HG02623 (cell line): ENCODE data around the gene RASGEF1C.
"Not testable (repeated sequence)": the region's sequence is repeated elsewhere in the genome, so short reads cannot be mapped to it uniquely, and the experiment has no call there.

Experiments used
- ATAC-seq: cut with Tn5 transposase; IDR thresholded peaks from one replicate; pipeline ENCODE4 v1.9.1; 2021; ENCODE audit warnings: moderate library complexity; ENCODE audit not compliant: unreplicated experiment

Gene RASGEF1C

DNA sequence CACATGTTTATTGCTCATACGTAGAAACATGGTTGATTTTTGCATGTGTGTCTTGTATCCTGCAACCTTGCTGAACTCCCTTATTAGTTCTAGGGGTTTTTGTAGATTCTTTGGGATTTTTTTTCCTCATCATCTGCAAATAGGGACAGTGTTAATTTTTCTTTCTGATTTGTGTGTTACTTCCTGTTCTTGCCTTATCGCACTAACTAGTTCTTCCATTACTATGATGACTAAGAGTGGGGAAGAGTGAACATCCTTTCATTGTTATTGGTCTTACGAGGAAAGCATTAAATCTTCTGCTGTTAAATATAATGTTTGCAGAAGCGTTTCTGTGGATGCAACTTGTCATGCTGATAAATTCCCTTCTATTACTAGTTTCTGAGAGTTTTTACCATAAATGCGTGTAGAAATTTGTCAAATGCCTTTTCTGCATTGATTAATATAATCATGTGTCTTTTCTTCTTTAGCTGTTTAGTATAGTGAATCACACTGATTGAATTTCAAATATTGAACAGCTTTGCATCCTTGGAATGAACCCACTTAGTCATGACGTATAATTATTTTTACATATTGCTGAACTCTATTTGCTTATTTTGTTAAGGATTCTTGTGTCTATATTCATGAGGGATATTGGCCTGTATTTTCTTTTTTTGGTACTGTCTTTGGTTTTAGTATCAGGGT lies 105.4 kb downstream of the RASGEF1C start:
- ATAC-seq, result no peak

GRCh38 chr5:180102636-180103035 lies 106.4 kb downstream of the RASGEF1C start:
- ATAC-seq, result no peak

GRCh38 chr5:180101451-180102105 lies 107.4 kb downstream of the RASGEF1C start:
- no peak for ATAC-seq

- no peak for ATAC-seq
Measured at GRCh38 chr5:180100621-180101450, 108.2 kb downstream of the RASGEF1C start.

DNA sequence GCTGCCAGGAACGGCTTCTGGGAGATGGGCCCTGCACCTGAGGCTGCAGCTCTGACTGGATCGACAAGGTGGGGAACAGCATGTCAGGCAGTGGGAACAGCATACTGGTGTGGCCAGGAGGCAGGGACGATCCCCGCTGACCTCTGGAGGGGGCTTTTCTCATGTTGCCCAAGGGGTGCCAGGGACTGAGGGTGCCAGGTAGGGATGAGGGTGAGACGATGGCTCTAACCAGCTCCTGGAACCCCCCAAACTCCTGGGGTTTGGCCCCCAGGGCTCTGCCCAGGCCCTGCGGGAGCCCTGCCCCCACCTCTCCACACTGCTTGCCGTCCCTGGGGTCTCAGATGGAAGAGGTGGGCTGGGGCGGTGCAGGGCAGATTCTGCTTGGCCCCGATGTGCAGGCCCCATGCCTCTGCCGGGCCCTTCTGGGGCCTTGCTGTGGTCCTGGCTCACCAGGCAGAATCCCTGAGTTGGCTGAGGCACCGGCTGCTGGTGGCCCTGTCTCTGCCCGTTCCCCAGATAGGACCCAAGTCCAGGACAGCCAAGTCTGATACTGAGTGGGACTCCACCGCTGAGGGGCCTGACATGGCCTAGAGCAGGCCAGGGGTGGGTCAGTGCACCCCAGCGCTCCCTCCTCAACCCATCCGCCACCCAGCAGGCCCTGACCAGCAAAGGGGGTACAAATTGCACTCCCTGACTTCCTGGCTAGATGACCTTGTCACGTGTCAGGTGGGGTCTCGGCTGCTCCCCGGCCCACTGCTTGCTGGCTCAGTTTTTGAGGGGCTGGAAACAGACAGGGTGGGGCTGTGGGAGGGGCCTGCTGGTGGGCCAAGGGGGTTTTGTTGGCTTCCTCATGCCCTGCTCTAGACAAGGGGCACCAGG lies 109.0 kb downstream of the RASGEF1C start:
- no peak for ATAC-seq

GRCh38 chr5:180098991-180099732 lies 109.8 kb downstream of the RASGEF1C start:
- no peak for ATAC-seq

DNA sequence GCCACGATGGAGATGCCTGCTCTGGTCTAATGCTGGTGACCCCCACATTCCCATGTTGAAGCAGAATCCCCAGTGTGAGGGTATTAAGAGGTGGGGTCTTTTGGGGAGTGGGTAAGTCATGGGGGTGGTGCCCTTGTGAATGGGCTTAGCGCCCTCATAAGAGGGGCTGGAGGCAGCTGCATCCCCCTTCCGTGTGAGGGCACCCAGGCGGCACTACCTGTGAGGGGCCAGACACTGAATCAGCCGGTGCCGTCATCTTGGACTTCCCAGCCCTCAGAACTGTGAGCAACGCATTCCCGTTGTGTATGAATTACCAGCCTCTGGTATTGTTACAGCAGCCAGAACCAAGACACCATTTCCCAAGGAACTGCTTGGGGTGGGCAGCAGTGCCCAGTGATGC lies 110.5 kb downstream of the RASGEF1C start:
- no peak for ATAC-seq

DNA sequence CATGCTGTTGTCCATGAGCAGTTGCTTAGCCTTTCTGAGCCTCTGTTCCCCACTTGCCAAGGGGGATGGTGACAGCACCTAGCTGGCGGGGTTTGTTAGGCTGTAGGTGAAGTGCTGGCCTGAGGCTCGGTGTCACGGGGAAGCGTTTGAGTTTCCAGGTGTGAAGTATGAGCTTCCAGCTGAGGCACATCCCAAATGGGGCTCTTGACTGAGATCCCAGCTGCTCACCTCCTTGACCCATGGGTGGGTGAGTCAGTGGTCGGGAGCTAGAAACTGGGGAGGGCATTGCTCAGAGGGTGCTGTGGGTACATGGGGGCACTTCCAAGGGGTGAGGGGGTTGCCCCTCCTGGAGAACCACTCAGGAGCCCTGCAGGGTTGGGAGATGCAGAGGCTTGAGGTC lies 111.1 kb downstream of the RASGEF1C start:
- no peak for ATAC-seq

- no peak for ATAC-seq
Measured at GRCh38 chr5:180097163-180097894, 111.7 kb downstream of the RASGEF1C start.

GRCh38 chr5:180096616-180097015 lies 112.4 kb downstream of the RASGEF1C start:
- no peak for ATAC-seq

DNA sequence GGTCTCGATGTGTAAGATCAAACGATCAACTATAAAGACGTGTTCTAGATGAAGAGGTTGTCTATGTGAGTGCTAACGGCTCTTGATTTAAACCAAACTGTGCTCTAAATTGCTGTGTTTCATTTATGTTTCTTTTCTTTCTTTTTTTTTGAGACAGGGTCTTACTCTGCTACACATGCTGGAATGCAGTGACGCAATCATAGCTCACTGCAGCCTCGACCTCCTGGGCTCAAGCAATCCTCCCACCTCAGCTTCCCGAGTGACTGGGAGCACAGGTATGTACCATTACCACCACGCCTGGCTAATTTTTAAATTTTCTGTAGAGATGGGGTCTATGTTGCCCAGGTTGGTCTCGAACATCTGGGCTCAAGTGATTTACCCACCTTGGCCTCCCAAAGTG lies 113.5 kb downstream of the RASGEF1C start:
- no peak for ATAC-seq

- ATAC-seq, result no peak
Measured at GRCh38 chr5:180093651-180094382, 115.2 kb downstream of the RASGEF1C start.

DNA sequence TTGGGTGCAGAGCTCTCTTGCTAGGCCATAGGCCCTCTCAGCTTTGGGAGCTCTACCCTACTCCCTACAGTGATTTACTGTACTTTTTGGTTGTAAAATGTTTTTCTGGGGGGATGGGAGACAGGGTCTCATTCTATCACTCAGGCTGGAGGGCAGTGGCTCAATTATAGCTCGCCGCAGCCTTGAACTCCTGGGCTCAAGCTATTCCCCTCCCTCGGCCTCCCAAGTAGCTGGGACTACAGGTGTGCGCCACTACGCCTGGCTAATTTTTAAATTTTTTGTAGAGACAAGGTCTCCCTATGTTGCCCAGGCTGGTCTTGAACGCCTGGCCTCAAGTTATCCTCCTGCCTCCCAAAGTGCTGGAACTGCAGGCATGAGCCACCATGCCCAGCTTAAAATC lies 115.8 kb downstream of the RASGEF1C start:
- ATAC-seq, result no peak

GRCh38 chr5:180090769-180091546 lies 118.1 kb downstream of the RASGEF1C start:
- no peak for ATAC-seq

DNA sequence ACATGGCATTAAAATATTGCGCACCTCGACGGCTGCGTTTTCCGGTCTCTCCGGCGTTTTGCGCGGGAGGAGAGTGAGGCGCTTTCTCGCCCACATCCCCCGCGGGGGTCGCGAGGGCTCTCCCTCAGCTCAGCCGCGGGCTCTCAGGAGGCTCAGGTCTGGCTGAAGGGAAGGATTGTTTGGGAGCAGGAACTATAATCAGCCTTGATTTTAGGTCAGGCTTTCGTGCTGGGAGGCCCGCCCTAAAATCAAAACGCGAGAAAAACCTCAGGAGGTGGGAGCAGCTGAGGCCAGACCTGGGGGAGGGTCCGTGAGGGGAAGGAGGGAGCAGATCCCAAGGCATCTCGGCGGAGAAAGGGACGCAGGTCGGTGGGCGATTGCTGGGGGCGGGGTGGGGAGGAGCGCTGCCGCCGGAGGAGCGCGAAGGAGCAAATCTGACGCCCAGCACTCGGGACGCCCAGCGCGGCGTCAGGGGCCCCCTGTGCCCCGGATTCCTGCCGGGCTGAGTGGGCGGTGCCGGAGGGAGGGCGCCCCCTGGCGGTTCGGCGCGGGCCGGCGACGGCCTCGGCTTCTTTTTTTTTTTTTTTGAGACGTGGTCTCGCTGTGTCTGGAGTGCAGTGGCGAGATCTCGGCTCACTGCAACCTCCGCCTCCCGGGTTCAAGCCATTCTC lies 118.8 kb downstream of the RASGEF1C start:
- ATAC-seq, result no peak

GRCh38 chr5:180089628-180090027 lies 119.4 kb downstream of the RASGEF1C start:
- ATAC-seq, result not testable (repeated sequence)

DNA sequence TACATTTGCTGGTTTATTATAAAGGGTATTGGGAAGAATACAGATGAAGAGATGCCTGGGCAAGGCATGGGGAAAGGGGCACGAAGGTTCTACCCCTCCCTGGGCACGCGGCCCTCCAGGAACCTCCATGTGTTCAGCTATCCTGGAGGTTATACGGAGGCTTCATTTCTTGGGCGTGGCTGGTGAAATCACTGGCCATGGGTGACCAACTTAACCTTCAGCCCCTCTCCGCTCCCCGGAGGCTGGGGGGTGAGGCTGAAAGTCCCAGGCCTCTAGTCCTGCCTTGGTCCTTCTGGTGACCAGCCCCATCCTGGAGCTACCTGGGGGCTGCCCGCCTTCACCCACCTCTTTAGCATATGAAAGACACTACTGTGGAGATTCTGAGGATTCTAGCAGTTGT lies 120.5 kb downstream of the RASGEF1C start:
- ATAC-seq, result no peak
